Osteoblast (primary cell): ENCODE data around the gene KYAT1. TPM values are rescaled to one million over a fixed set of nuclear protein-coding genes. Genes with fewer than 3 reads are reported as not detected.

Experiments used
- DNase-seq: peaks from one replicate; pipeline ENCODE4 v3.0.0; 2011; ENCODE audit warnings: low spot score, mixed read lengths; ENCODE audit not compliant: insufficient read length; ENCODE audit errors: missing footprints
- H2AFZ ChIP-seq: 2 replicates; pipeline ENCODE4 v1.6.0; 2011; ENCODE audit warnings: mild to moderate bottlenecking, low read length
- H3K27ac ChIP-seq: 2 replicates; pipeline ENCODE4 v1.5.1; 2011; ENCODE audit warnings: mild to moderate bottlenecking, low read depth, low read length, moderate library complexity
- H3K27me3 ChIP-seq: 2 replicates; pipeline ENCODE4 v1.6.0; 2012; ENCODE audit warnings: mild to moderate bottlenecking, control low read depth, inconsistent platforms, low read length, moderate library complexity; ENCODE audit not compliant: insufficient read depth
- H3K36me3 ChIP-seq: 2 replicates; pipeline ENCODE4 v1.5.1; 2011; ENCODE audit warnings: mild to moderate bottlenecking, low read length, control low read depth, moderate library complexity; ENCODE audit not compliant: insufficient read depth
- H3K4me1 ChIP-seq: 2 replicates; pipeline ENCODE4 v1.5.1; 2011; ENCODE audit warnings: mild to moderate bottlenecking, low read length, control low read depth, moderate library complexity; ENCODE audit not compliant: insufficient read depth
- H3K4me2 ChIP-seq: 2 replicates; pipeline ENCODE4 v1.6.0; 2011; ENCODE audit warnings: mild to moderate bottlenecking, low read length; ENCODE audit not compliant: insufficient read depth
- H3K4me3 ChIP-seq: fragments of 200-600 bp; sonication (generic); 3 replicates; pipeline ENCODE4 v1.5.1; 2012; ENCODE audit warnings: mild to moderate bottlenecking, low read length, inconsistent platforms; ENCODE audit not compliant: insufficient read depth
- H3K79me2 ChIP-seq: 2 replicates; pipeline ENCODE4 v1.6.0; 2012; ENCODE audit warnings: mild to moderate bottlenecking, low read length, control low read depth, inconsistent platforms; ENCODE audit not compliant: insufficient read depth
- H3K9me3 ChIP-seq: 2 replicates; pipeline ENCODE4 v1.5.1; 2011; ENCODE audit warnings: low read depth, low read length, control low read depth
- H4K20me1 ChIP-seq: 2 replicates; pipeline ENCODE4 v1.6.0; 2012; ENCODE audit warnings: mild to moderate bottlenecking, low read length, control low read depth; ENCODE audit not compliant: insufficient read depth
- total RNA-seq: library from RNA; depleted of rRNA; stranded (reverse); fragments of >200 nt; gene quantifications from 2 replicates; pipeline ENCODE4 v1.2.3, GENCODE V29; 2012
- TF ChIP-seq, protein P1 (sequence below): IDR thresholded peaks from 2 replicates; pipeline ENCODE4 v1.5.1; 2011; ENCODE audit warnings: mild to moderate bottlenecking, low read depth, low read length, moderate library complexity; ENCODE audit errors: extremely low read depth

KYAT1 gene
- total RNA-seq, 1 donor: 3.3 TPM

DNA sequence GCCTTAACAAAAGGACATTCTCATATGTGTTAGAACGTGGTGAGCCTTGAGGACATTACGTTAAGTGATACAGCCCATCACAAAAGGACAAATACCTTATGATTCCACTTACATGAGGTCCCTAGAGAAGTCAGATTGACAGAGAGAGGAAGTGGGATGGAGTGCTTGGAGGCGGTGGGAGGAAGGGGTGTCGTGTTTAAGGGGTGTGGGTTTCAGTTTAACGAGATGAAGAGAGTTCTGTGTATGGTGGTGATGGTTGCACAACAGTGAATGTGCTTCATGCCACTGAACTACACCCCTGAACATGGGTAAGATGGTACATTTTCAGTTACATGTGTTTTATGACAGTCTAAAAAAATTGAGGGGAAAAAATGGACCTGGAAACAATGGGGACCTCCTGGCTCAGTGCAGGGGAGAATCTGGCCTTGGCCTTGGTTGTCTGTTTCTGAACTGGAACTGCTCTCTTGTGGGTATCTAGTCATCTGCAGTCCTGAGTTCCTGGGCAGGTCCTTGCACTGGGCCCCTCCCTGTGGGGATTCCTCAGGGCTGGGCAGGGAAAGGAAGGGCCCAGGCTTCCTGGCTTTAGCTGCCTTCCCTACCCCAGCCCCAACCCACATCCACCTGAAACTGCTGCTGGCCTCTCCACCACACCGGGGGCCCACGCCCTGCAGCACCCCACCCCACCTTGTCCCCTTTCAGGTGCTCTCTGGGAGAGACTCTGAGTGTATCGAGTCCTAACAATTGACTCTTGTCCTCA is 18.0 kb upstream of the KYAT1 start:
- Histone ChIP-seq H3K27ac (no peak overlapping the region), H4K20me1 (peaks cover 2% of the 10 kb centered on the region), H3K36me3 (peaks cover 42% of the 10 kb centered on the region), H3K4me1 (peaks cover 6% of the 10 kb centered on the region), H2AFZ (no peak overlapping the region), H3K4me2 (no peak overlapping the region), H3K4me3 (no peak overlapping the region), H3K27me3 (no peaks in the 10 kb centered on the region), H3K9me3 (no peaks in the 10 kb centered on the region), H3K79me2 (peaks cover 62% of the 10 kb centered on the region)
- TF ChIP-seq, protein P1, sequence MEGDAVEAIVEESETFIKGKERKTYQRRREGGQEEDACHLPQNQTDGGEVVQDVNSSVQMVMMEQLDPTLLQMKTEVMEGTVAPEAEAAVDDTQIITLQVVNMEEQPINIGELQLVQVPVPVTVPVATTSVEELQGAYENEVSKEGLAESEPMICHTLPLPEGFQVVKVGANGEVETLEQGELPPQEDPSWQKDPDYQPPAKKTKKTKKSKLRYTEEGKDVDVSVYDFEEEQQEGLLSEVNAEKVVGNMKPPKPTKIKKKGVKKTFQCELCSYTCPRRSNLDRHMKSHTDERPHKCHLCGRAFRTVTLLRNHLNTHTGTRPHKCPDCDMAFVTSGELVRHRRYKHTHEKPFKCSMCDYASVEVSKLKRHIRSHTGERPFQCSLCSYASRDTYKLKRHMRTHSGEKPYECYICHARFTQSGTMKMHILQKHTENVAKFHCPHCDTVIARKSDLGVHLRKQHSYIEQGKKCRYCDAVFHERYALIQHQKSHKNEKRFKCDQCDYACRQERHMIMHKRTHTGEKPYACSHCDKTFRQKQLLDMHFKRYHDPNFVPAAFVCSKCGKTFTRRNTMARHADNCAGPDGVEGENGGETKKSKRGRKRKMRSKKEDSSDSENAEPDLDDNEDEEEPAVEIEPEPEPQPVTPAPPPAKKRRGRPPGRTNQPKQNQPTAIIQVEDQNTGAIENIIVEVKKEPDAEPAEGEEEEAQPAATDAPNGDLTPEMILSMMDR: no peak
- peak; percentile 64 for DNase-seq

DNA sequence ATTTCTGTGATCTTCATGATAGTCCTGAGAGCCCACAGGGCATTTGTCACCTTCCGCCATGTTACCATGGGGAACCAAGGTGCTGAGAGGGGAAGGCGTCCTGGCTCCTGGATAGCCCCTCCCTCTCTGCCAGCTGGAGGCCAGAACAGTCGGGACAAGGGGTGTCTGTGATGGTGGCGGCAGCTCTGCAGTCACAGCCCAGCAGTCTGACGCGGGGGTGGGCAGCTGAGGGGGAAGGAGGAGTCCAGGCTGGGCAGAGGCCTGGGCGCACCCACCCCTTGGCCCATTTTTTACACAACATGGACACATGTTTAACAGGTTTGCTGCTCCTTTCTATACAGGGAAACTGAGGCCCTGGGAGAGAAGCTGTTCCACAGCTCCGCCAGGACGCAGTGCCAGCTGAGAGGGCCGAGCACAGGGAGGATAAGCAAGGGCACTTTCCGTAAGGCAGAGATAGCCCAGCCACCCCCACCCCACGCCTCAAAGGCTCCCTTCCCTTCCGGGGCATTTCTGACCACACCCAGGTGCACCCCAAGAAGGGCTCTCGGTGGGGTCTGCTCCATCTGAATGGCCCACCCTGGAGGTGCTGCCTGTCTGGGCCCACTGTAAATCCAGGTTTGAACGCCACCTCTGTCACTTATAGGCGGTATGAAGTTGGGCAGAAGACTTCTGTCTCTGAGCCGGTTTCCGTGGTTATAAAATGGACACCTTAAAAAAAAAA is 17.3 kb upstream of the KYAT1 start:
- Histone ChIP-seq H3K9me3 (no peaks in the 10 kb centered on the region), H4K20me1 (peaks cover 2% of the 10 kb centered on the region), H3K4me3 (no peak overlapping the region), H3K27ac (no peak overlapping the region), H2AFZ (no peak overlapping the region), H3K27me3 (no peaks in the 10 kb centered on the region), H3K79me2 (peaks cover 62% of the 10 kb centered on the region), H3K4me2 (no peak overlapping the region), H3K4me1 (peaks cover 6% of the 10 kb centered on the region), H3K36me3 (peaks cover 42% of the 10 kb centered on the region)
- DNase-seq: no peak
- TF ChIP-seq, protein P1: no peak

DNA sequence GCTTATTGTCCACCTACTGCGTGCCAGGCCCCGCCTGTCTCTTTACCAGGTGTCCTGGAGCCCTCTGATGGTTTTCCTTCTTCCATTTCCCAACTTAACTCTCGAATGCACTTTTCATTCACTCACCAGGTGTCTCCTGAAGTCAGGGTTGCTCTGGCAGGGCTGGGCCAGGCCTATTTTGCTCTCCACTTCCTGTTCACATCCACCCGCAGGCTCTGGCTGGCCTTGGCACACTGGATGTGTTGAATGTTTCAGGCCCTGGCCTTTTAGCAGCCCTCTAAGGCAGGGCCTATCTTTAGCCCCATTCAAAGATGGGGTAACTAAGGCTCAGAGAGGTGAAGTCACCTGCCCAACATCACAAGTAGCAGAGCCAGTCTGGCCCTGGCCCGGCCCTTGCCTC is 16.6 kb upstream of the KYAT1 start:
- Histone ChIP-seq H3K79me2 (peaks cover 64% of the 10 kb centered on the region), H3K4me2 (no peak overlapping the region), H3K36me3 (peaks cover 44% of the 10 kb centered on the region), H4K20me1 (peaks cover 2% of the 10 kb centered on the region), H3K9me3 (no peaks in the 10 kb centered on the region), H3K27me3 (no peaks in the 10 kb centered on the region), H3K4me3 (no peak overlapping the region), H3K27ac (no peak overlapping the region), H3K4me1 (peaks cover 7% of the 10 kb centered on the region), H2AFZ (no peak overlapping the region)
- TF ChIP-seq, protein P1: no peak
- DNase-seq: peak; percentile 26

DNA sequence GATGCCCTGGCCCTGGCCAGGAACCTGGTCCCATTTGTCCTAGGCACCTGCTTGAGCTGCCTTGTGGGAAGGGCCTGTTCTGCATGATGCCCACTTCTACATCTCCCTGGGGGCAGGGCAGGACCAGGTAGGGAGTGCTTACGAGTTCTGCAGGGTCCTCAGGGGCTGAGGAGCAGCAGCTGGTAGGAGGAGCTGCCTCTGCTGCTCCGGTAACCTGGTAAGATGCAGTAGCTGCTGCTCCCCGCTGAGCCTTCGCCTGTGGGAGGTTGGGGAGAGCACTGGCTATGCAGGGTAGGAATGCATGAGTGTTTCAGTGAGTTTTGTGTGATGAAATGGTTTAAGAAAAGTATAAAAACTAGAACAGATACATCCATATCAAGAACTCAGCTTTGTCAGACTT is 13.8 kb upstream of the KYAT1 start:
- Histone ChIP-seq H3K27ac (no peak overlapping the region), H2AFZ (no peak overlapping the region), H3K4me3 (no peak overlapping the region), H3K36me3 (peaks cover 46% of the 10 kb centered on the region), H3K27me3 (no peaks in the 10 kb centered on the region), H4K20me1 (peaks cover 8% of the 10 kb centered on the region), H3K79me2 (peaks cover 69% of the 10 kb centered on the region), H3K9me3 (no peaks in the 10 kb centered on the region), H3K4me2 (no peak overlapping the region), H3K4me1 (peaks cover 28% of the 10 kb centered on the region)
- peak; percentile 27 for DNase-seq
- TF ChIP-seq, protein P1: no peak
